Memory B cell (primary cell): Measurements from ENCODE around the gene RLBP1.

Source experiments
- ATAC-seq: fragments of 150-1000 bp; cut with Tn5 transposase; 2 replicates; pipeline ENCODE4 v1.10.0; 2021; ENCODE audit warnings: low read depth, mild to moderate bottlenecking, moderate library complexity
- DNase-seq, 2 donors: peaks; one replicate each; pipeline ENCODE4 v3.0.0; 2022; ENCODE audit warnings: low spot score in 2 of 2
- H3K27ac Mint-ChIP-seq: one replicate; pipeline ENCODE4 v1.8.0; 2022; ENCODE audit warnings: mild to moderate bottlenecking, moderate library complexity, mixed read lengths
- H3K27me3 Mint-ChIP-seq: one replicate; pipeline ENCODE4 v1.8.0; 2022; ENCODE audit warnings: mixed read lengths
- H3K36me3 Mint-ChIP-seq: one replicate; pipeline ENCODE4 v1.8.0; 2022; ENCODE audit warnings: mild to moderate bottlenecking, mixed read lengths
- H3K4me1 Mint-ChIP-seq: one replicate; pipeline ENCODE4 v1.8.0; 2022; ENCODE audit warnings: mixed read lengths
- H3K4me3 Mint-ChIP-seq: one replicate; pipeline ENCODE4 v1.8.0; 2022; ENCODE audit warnings: mild to moderate bottlenecking, moderate library complexity, mixed read lengths
- H3K9me3 Mint-ChIP-seq: one replicate; pipeline ENCODE4 v1.8.0; 2022; ENCODE audit warnings: mixed read lengths

Gene RLBP1

GRCh38 chr15:89178307-89178977, 42.9 kb downstream of the RLBP1 start:
- no peaks in the 10 kb centered on the region for H3K27me3 Mint-ChIP-seq
- no peak overlapping the region for H3K27ac Mint-ChIP-seq
- no peaks in the 10 kb centered on the region for H3K9me3 Mint-ChIP-seq
- no peak for ATAC-seq
- H3K36me3 Mint-ChIP-seq = peaks cover 14% of the 10 kb centered on the region
- no peak overlapping the region for H3K4me3 Mint-ChIP-seq
- DNase-seq = no peak
- H3K4me1 Mint-ChIP-seq = no peaks in the 10 kb centered on the region

DNA sequence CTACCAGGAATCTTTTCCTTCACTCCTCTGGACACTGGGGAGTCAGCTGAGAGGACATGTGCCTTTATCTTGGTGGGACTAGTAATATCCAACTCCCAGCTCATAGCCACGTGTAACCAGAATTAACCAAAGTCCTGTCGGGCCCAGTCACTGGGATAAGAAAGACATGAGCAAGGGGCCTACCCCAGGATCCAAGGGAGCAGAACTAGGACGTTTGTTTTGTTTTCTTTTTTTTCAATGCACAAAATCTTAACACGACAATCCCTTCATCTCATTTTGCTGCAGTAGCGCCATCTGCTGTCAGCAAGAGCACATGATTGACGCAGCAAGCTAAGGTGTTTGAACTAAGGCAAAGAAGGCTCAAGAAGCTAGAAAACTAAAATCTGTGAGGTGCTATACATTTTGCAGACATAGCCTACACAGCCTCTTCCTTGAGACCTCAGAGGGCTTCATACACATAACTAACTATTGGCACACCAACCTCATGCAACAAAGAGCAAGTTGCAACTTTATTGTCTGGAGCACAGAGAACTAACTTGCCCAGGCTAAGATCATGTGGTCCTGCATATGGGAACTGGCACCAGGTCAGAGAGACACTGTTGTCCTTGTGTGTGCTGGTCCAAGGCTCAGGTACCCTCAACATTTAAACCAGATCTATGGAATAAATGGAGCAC, 43.6 kb downstream of the RLBP1 start:
- Mint-ChIP-seq H3K27ac (no peak overlapping the region), H3K4me1 (no peaks in the 10 kb centered on the region), H3K27me3 (no peaks in the 10 kb centered on the region), H3K9me3 (no peaks in the 10 kb centered on the region), H3K4me3 (no peak overlapping the region), H3K36me3 (peaks cover 15% of the 10 kb centered on the region)
- ATAC-seq = peak; percentile 31
- DNase-seq = peak; percentile 32 to 42

- DNase-seq = no peak
- ATAC-seq = no peak
- Mint-ChIP-seq H3K4me3 (no peak overlapping the region), H3K36me3 (peaks cover 13% of the 10 kb centered on the region), H3K4me1 (no peaks in the 10 kb centered on the region), H3K27me3 (no peaks in the 10 kb centered on the region), H3K9me3 (no peaks in the 10 kb centered on the region), H3K27ac (no peak overlapping the region)
Measured at GRCh38 chr15:89177116-89177515, 44.3 kb downstream of the RLBP1 start.

GRCh38 chr15:89175617-89176191, 45.7 kb downstream of the RLBP1 start:
- DNase-seq (no peak), ATAC-seq (no peak)
- Mint-ChIP-seq H3K36me3 (peaks cover 9% of the 10 kb centered on the region), H3K4me1 (no peaks in the 10 kb centered on the region), H3K27me3 (no peaks in the 10 kb centered on the region), H3K9me3 (no peaks in the 10 kb centered on the region), H3K4me3 (no peak overlapping the region), H3K27ac (no peak overlapping the region)

DNA sequence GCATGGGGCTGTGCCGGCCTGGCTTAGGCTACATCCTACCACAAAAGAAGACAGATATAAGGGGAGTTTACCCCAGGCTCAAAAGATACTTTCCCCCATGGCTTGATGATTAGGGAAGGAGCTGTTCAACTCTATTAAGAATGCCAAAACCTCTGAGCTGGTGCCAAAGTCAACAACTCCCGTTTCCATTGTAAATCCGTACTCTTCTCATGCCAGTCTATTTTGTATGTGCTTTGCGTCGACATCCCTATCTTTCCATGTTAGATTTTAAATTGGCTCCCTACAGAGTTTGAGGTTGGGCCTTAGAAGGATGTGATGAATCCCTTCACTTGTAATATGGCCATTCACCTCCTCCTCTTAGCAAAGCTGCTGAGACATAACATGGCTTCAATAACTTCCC, 46.9 kb downstream of the RLBP1 start:
- Mint-ChIP-seq H3K27me3 (no peaks in the 10 kb centered on the region), H3K36me3 (peaks cover 9% of the 10 kb centered on the region), H3K9me3 (no peaks in the 10 kb centered on the region), H3K4me3 (no peak overlapping the region), H3K4me1 (no peaks in the 10 kb centered on the region), H3K27ac (no peak overlapping the region)
- ATAC-seq (no peak), DNase-seq (no peak)

DNA sequence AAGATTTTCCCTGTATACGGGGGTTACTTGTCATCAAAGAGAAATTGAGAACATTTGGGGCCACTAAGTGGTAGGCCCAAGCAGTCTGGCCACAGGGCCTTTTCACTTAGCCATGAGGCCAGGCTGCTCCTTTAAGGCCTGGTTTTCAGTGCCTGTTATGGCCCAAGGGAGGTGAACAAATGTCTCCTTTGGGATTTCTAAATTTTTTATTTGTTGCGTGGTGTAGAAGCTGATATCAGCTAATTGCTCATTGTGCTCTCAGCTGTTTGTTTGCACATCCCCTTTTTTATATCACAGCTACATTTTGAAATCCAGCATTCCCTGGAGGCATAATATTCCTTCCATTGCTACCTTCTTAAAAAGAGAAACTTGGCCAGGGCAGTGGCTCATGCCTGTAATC, 48.5 kb downstream of the RLBP1 start:
- Mint-ChIP-seq H3K4me3 (no peak overlapping the region), H3K9me3 (no peaks in the 10 kb centered on the region), H3K36me3 (peaks cover 8% of the 10 kb centered on the region), H3K27me3 (no peaks in the 10 kb centered on the region), H3K27ac (no peak overlapping the region), H3K4me1 (no peaks in the 10 kb centered on the region)
- DNase-seq = no peak
- ATAC-seq = no peak

DNA sequence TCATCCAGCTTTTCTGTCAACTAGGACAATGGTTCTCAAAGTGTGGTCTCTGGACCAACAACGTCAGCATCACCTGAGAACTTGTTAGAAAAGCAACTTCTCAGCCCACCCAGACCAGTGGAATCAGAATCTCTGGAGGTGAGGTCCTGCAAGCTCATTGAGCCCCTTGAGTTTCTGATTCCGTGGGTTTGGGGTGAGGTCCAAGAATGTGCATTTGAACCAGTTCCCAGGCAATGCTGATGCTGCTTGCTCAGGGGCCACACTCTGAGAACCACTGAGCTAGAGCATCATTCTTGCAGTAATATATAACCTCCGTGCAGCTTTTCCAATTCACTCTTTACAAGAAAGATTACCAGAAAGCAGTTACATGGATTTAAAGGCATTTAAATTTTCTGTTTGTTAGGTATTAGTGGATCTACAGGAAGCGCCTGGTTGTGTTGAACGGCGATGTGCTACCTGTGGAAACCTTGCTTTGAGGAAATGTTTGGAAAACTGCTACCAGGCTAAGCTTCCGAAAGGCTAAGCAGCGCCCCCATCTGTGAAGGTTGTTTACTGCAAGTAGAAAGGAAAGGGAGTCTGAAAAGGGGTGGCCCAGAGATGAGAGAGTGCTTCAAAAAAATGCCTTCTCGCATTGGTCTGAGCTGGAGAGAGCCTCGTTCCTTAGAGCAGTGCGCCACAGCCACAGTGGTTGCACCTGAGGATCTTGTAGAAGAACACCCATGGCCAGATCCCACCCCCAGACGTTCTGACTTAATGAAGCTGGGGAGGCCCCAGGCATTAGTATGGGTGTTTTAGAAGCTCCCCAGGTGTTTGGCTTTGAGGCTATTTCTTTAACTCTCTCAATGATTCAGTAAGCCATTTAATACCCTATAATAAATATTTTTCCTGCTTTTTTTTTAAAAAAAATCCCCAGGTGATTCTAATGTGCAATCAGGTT, 50.0 kb downstream of the RLBP1 start:
- ATAC-seq (no peak), DNase-seq (peak; percentile 11 to 22)
- H3K27me3 Mint-ChIP-seq = no peaks in the 10 kb centered on the region
- H3K27ac Mint-ChIP-seq = no peak overlapping the region
- H3K9me3 Mint-ChIP-seq = no peaks in the 10 kb centered on the region
- no peak overlapping the region for H3K4me3 Mint-ChIP-seq
- peaks cover 5% of the 10 kb centered on the region for H3K36me3 Mint-ChIP-seq
- peaks cover 3% of the 10 kb centered on the region for H3K4me1 Mint-ChIP-seq

DNA sequence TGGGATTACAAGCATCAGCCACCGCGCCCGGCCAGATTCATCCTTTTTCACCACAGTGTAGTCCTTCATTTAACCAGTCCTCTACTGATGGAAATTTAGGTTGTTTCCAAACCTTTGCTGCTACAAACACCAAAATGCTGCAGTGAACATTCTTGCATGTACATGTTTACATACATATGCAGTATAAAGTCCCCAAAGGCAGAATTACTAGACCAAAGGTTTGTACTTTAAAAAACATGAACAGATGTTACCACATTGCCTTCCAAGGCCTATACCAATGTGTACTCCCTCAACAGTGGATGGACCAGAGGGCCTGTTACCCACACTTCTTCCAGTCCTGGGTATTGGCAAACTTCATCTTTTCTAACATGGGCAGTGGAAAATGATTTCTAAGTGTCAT, 51.0 kb downstream of the RLBP1 start:
- Mint-ChIP-seq H3K36me3 (peaks cover 3% of the 10 kb centered on the region), H3K4me1 (peaks cover 3% of the 10 kb centered on the region), H3K27ac (no peak overlapping the region), H3K4me3 (no peak overlapping the region), H3K27me3 (no peaks in the 10 kb centered on the region), H3K9me3 (no peaks in the 10 kb centered on the region)
- DNase-seq (no peak), ATAC-seq (no peak)

DNA sequence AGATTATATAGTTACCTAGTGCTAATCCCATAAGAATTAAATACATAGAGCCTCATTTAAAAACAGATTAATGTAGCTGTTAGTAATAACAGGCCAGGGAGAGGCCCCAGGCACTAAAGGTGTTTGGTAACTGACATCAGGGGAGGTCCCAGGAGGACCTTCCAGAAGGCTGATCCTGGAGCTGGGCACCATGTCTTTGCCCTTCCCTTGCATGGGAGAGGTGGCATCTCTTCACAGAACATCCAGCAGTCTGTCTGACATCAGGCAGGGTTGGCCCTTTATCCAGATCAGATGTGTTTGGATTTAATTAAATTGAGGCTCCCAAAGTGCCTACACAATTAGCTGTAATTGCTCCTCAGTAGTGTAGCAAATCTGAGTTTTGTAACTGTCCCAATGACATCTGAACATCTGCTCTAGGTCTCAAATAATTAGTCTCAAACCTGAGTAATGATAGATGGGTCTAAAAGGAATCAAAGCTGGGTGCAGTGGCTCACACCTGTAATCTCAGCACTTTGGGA, 53.0 kb downstream of the RLBP1 start:
- H3K27me3 Mint-ChIP-seq = no peaks in the 10 kb centered on the region
- H3K36me3 Mint-ChIP-seq = peaks cover 3% of the 10 kb centered on the region
- H3K4me3 Mint-ChIP-seq = no peak overlapping the region
- H3K4me1 Mint-ChIP-seq = peaks cover 3% of the 10 kb centered on the region
- no peaks in the 10 kb centered on the region for H3K9me3 Mint-ChIP-seq
- ATAC-seq = no peak
- no peak overlapping the region for H3K27ac Mint-ChIP-seq
- DNase-seq = no peak

DNA sequence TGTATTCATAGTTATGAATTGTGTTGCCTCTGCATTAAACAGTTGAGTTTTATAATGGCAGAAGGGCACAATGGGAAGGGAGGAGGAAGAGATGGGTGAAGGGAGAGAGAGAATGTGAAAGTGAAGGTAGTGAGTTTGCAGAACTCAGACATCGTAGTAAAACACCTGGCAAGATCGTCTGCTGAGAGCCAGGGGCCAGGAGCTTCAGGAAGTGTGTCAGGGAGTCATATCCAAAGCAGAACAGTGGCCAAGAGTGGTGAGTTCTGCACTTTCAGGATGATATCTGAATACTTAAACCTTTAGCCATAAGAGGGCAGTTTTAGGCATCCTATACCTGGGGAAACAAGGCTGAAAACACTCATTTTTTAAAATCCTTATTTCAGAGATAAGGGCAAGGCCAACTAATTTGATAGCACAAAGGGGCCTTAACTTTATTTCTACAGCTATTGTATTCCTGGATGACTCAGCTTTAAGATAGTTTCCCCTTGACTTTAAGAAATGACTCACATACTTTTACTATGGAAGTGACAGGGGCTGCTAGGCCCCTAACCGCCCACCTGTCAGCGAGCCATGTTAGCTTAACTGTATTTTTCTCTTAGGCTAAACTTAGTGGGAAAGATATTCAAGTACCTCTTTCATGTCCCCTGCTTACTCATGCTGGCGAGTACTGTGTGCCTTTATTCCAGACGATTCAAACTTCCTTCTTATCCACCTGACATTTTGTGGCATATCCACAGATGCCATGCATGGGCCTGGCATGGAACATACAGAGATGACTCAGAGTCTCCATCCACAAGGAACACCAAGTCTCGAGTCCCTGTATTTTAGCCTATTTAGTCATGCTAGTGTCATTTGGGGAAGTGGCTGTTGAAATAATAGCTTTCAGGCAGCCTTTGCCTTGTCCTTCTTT, 53.9 kb downstream of the RLBP1 start:
- no peaks in the 10 kb centered on the region for H3K27me3 Mint-ChIP-seq
- peak overlapping the region; percentile 21 for H3K27ac Mint-ChIP-seq
- H3K4me3 Mint-ChIP-seq = no peak overlapping the region
- no peak for DNase-seq
- H3K9me3 Mint-ChIP-seq = no peaks in the 10 kb centered on the region
- peaks cover 3% of the 10 kb centered on the region for H3K36me3 Mint-ChIP-seq
- ATAC-seq = no peak
- peaks cover 3% of the 10 kb centered on the region for H3K4me1 Mint-ChIP-seq

- no peak overlapping the region for H3K4me3 Mint-ChIP-seq
- no peak overlapping the region for H3K27ac Mint-ChIP-seq
- peaks cover 7% of the 10 kb centered on the region for H3K36me3 Mint-ChIP-seq
- H3K9me3 Mint-ChIP-seq = no peaks in the 10 kb centered on the region
- DNase-seq (no peak), ATAC-seq (no peak)
- peaks cover 3% of the 10 kb centered on the region for H3K4me1 Mint-ChIP-seq
- no peaks in the 10 kb centered on the region for H3K27me3 Mint-ChIP-seq
Measured at GRCh38 chr15:89165677-89166076, 55.7 kb downstream of the RLBP1 start.

DNA sequence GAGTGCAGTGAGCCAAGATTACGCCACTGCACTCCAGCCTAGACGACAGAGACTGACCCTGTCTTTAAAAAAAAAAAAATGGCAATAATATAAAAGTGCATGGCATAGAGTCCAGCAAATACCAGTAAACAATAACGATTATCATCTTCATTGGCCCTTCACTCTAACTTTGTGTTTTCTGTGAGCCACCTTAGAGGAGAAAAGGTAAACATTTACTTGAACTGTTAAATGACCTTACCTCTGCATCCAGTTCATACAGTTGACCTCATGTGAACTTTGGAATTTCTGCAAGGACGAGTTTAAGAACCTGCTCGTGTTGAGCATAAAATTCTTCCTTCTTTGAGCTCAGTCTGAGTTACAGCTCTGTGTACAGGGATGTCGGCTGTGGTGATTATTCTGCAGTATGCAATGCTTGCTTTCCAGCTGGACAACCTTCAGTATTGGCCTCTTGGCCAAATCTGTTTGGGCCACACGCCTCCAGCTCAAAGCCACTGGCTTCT, 56.6 kb downstream of the RLBP1 start:
- peaks cover 3% of the 10 kb centered on the region for H3K4me1 Mint-ChIP-seq
- H3K27me3 Mint-ChIP-seq = no peaks in the 10 kb centered on the region
- no peak overlapping the region for H3K27ac Mint-ChIP-seq
- no peak for ATAC-seq
- peaks cover 7% of the 10 kb centered on the region for H3K36me3 Mint-ChIP-seq
- DNase-seq = no peak
- no peaks in the 10 kb centered on the region for H3K9me3 Mint-ChIP-seq
- H3K4me3 Mint-ChIP-seq = no peak overlapping the region
